CD4-positive, alpha-beta T cell treated with Interleukin-4 for 1 hour (primary cell): Measurements from ENCODE around the gene CFAP119.

Experiments used
- DNase-seq, 2 donors: peaks; one replicate each; pipeline ENCODE4 v3.0.0-alpha.2; 2020 to 2022

CFAP119 gene

DNA sequence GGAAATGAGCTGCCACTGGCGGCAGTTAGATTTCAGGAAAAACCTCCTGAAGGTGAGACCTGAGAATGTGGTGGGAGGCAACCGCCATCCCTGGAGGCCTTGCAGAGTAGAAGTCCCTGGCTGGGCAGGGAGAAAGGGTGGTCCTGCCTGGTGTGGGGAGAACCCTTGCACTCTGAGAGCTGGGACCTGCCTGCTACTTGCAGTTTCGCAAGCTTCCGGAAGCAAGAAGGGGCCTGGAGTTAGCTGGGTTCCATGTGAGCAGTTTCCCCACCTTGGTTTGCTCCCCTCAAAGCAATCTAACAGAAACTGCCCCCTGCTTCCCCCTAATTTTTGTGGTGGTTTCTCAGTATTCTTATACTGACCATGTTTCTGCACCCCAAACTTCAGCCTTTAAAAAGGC lies 18.7 kb upstream of the CFAP119 start:
- DNase-seq: no peak

DNA sequence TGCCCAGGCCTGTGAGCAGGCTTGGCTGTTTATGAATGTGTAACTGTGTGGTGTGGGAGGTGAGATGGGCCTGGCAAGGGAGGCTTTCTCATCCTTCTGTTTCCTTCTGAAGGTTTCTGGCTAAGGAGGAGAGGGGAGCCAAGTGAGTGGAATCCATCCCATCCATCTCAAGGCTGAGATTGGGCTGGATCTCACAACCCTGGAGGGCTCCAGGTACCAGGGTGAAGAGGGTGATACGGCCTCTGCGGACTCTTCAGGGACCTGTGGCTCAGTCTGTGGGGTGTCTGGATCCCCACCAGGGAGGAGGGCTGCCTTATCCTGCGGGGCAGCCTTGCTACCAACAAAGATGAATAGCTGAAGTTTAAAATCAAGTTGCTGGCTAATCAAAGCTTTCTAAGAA lies 18.2 kb upstream of the CFAP119 start:
- no peak for DNase-seq

DNA sequence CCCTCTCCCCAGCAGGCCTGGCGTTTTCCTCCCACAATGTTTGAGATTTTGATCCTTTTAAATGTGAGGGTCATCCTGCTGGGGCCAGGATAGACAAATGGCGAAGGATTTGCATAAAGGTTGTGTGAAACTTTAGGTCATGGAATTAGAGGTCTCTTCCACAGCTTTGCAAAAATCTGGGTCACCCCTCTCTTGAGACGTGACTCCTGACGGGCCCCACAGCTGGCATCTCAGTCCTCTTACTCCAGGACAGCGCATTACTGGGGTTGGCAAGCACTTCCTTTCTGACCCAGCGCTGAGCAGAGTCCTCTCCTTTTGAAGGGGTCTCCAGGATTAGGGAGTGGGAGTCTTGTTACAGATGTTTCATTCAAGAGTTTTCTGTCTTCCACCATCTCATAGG lies 17.7 kb upstream of the CFAP119 start:
- no peak for DNase-seq

DNA sequence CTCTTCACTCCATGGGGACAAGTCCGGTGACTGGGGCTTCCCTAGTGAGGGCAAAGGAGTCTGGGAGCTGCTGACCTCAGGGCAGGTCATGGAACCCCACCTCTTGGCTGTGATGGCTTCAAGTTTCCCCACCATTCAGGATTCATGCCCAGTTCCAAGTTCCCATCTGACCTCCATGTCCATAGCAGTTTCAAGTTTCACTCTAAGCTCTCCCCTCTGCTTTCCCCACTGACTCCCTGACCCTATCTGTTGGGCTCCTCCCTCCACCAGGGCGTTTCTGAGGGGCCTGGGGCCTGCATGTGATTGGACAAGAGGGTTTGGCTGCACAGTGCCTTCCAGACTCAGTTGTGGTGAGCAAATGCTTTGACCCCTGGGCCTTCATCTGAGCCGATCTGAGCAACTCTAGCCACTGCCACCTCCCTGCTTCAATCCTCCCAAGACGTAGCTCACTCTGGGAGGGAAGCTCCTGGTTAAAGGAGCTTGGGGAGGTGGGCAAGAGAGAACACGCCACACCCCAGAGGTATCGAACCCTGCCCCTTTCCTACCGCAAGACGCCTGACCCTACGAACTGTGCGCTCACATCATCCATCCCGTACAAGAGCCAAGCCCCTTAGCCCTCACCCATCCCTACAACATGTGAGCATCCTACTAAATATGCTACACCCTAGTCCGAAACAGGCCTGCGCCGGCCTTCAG lies 16.8 kb upstream of the CFAP119 start:
- DNase-seq: no peak

DNA sequence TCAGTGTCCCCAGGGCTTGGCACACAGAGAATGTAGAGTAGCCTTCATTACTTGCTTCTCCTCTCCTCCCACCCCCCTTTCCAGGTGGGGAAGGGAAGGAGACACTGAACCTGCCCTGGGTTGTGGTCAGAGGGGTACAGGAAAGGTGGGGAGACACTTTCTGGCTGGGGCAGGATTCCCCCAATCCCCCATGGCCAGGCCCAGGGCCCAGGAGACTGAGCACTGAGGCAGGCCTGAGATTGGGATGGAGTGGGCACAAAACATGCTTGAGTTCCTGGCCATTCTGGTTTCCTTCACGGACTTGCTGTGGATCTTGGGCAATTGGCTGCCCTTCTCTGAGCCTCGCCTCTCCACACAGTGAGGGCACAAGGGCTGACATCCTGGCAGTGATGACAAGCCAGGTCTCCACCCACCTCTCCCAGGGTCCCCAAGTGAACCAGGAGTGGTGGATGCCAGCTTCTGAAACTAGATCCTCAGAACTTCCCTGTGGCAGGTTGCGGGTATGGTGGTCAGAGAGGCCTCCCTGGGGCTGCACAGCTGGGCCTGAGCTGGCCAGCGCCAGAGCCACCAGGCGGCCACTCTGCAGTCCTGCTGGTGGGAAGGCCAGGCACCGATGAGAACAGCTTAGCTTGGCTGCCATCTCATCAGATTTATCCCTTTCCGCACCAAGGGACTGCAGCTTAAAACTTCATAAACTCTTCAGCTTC lies 15.9 kb upstream of the CFAP119 start:
- no peak for DNase-seq

DNA sequence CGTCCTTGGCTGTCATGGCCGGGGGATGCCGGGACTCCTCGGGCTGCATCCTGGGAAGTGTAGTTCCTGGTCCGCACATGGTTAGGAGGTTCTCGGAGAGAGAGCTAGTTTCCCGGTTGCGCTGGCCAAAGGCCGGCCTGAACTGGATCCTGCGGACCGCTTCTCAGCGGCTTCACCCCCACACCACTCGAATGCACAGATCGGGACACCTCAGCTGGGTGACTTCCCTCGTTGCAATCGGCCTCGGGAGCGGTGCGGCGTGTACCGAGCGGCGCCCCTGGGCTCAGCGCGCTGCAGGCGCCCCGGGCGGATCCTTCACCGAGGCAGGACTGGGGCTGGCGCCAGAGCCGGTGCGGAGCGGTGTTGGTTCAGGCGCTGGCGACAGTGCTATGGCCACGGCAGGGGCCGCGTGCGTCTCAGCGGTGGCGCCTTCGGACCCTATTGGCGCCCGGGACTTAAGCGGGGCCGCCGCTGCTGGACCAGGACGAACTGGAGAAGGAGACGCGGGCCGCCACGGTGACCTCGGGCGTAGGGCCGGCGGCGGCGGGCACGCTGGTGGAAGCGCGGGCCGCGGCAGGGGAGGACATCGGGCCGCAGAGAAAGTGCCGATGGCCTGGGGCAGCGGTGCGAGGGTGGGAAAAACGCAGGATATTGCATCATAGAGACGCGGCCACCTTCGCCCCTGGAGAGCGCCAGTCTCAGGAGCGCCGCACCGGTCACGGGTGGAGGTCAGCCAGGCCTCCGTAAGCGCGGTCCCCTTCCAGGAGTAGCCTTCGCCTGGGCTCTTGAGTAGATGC lies 13.7 kb upstream of the CFAP119 start:
- DNase-seq: peak; percentile 57 to 63

DNA sequence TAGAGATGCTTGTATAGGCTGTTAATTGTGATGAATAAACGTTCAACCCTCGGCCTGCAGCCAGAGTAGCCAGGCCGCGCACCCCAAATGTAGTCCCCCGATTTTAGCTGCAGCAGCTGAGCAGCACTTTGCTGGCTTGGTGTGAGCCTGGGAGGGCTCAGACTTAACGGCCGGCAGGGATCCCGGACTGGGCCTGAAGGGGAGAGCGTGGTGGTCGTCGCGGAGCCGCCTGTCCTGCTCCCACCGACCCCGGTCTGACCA lies 13.2 kb upstream of the CFAP119 start:
- DNase-seq: no peak

DNA sequence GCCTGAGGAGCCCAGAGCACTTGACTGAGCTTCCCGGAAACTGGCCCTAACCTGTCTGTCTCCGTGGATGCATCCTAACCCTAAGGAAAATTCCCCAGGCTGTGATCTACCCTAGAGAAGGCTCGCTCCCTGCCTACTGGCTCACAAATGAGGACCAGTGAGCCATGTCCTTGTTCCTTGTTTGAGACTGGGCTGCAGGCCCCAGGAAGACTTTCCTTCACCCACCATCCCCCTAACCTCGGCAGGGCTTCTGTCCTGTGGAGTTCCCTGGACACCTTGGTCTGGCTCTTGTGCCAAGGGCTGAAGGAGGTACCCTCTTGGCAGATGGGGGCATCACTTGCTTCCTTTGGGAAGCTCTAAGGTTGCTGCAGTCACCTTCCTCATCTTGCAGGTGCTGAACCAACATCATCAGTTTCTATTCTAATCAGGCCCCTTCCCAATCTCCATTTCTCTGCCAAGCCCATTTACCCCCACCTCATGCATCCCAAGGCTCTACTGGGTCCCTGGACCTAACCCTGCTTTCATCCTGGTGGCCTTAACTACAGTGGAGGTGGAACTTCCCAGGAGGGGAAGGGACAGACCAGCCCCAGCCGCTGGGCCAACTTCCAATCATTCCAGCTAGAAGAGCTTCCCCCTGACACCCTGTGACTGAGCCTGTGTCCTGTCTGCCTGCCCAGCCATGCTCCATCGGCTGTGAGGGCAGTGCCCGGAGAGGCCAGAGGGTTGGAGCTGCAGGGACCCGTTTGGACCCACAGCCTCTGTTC lies 12.7 kb upstream of the CFAP119 start:
- DNase-seq: no peak

DNA sequence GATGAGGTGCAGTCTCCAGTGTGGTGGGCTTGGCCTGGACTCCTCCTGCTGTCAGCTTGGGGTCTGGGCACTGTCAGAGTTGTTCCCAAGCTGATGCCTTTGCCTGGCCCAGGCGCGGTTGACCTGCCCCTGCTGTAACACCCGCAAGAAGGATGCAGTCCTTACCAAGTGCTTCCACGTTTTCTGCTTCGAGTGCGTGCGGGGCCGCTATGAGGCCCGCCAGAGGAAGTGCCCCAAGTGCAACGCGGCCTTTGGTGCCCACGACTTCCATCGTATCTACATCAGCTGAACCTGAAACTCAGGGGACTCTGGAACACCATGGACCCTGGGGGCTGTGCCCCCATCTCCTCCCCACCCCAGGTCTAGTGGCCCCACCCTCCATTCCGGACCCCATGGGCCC lies 12.0 kb upstream of the CFAP119 start:
- no peak for DNase-seq

DNA sequence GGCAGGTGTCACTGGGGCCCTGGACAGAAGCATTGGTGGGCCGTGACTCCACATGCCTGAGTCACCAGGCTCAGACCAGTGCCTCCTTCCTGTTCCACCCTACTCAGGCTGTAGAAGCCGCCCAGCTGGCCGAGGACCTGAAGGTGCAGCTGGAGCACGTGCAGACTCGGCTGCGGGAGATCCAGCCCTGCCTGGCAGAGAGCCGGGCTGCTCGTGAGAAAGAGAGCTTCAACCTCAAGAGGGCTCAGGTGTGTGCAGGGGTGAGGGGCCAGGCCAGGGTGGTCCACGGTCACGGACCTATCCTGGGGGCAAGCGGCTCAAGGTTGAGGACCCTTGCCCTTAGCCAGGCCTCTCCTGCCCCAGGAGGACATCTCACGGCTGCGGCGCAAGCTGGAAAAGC lies 9.9 kb upstream of the CFAP119 start:
- no peak for DNase-seq

DNA sequence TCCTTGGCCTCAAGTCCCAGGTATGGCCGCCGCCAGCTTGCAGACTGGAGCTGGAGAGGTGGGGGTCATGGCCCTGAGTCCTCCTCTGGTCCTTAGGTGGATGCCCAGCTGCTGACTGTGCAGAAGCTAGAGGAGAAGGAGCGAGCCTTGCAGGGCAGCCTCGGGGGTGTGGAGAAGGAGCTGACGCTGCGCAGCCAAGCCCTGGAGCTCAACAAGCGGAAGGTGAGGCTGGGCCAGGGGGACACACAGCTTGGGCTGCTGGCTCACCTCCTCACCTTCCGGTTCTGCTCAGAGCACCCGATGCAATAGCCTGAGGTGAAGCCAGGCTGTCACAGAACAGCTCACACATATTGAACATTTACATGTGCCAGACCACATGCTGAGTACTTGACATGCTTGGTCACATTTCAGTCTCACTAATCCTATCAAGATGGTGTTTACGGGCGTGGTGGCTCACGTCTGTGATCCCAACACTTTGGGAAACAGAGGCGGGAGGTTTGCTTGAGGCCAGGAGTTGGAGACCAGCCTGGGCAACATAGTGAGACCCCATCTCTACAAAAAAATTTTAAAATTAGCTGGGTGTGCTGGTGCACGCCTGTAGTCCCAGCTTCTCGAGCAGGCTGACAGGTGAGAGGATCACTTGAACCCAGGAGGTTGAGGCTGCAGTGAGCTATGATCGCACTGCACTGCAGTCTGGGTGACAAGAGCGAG lies 7.7 kb upstream of the CFAP119 start:
- DNase-seq: no peak

DNA sequence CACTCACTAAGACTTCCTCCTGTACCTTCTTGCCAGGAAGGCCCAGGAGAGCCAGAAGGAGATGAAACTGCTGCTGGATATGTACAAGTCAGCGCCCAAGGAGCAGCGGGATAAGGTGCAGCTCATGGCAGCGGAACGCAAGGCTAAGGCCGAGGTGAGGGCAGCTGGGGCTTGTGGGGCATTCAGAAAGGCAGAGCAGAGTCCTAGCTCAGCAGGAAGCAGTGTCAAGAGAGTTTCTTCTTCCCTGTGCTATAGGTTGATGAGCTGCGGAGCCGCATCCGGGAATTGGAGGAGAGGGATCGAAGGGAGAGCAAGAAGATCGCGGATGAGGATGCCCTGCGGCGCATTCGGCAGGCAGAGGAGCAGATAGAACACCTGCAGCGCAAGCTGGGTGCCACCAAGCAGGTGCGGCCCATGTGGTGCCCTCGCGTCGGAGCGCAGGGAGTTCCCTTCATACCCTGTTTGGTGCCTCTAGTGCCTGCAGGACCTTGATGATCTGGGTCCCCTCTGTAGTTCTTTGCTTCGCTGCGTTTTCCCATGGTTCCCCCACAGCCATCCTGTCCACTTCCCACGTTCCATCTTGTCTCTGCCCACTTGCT lies 6.8 kb upstream of the CFAP119 start:
- no peak for DNase-seq

DNA sequence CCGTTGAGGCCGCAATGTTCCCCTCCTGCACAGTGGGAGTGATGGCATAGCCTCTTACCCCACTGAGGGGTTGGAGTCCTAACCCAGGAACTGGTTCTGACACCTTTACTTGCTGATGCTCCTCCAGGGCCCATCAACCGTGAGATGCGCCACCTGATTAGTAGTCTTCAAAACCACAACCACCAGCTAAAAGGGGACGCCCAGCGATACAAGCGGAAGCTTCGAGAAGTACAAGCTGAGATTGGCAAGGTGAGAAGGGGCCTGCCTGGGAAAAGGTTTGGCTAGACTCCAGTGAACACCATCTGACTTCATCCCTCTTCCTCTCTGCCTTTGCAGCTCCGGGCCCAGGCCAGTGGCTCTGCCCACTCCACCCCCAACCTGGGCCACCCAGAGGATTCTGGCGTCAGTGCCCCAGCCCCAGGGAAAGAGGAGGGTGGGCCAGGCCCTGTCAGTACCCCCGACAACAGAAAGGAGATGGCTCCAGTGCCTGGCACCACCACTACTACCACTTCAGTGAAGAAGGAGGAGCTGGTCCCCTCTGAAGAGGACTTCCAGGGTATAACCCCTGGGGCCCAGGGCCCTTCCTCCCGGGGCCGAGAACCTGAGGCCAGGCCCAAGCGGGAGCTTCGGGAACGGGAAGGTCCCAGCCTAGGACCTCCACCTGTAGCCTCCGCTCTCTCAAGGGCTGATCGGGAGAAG lies 6.1 kb upstream of the CFAP119 start:
- peak; percentile 58 to 61 for DNase-seq

DNA sequence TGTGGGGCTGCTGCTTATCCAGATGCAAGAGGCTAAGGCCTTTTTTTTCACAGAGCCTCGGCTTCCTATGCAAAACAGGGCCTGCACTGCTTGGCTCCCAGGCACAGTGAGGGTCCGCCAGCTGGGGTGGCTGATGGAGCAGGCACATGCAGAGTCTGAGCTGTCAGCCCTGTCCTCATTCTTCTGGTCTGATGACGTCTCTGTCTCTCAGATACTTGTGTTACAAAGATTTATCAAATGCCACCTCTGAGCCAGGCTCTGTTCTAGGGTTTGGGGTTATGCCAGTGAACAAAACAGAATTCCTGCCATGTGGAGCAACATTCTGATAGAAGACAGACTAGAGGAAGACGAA lies 5.0 kb upstream of the CFAP119 start:
- no peak for DNase-seq

DNA sequence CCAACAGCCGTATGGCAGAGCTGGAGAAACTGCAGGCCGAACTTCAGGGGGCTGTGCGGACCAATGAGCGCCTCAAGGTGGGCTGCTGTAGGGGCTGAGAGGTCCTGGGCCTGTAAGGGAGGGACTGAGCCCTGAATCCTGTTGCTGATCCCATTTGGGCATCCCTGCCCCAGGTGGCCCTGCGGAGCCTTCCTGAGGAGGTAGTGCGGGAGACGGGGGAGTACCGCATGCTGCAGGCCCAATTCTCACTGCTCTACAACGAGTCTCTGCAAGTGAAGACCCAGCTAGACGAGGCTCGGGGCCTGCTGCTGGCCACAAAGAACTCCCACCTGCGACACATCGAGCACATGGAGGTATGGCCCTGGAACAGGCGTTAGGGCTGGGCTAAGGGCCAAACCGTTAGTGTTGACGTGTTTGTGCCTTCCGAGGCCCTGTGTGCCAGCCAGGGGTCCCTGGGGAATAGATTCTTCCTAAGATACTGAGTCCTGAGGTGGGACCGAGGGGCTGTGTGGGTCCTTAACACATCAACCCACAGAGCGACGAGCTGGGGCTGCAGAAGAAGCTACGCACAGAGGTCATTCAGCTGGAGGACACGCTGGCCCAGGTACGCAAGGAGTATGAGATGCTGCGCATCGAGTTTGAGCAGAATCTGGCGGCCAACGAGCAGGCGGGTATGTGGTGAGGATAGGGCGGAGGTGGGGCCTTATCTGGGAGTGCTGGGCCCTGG lies 4.5 kb upstream of the CFAP119 start:
- DNase-seq: no peak

DNA sequence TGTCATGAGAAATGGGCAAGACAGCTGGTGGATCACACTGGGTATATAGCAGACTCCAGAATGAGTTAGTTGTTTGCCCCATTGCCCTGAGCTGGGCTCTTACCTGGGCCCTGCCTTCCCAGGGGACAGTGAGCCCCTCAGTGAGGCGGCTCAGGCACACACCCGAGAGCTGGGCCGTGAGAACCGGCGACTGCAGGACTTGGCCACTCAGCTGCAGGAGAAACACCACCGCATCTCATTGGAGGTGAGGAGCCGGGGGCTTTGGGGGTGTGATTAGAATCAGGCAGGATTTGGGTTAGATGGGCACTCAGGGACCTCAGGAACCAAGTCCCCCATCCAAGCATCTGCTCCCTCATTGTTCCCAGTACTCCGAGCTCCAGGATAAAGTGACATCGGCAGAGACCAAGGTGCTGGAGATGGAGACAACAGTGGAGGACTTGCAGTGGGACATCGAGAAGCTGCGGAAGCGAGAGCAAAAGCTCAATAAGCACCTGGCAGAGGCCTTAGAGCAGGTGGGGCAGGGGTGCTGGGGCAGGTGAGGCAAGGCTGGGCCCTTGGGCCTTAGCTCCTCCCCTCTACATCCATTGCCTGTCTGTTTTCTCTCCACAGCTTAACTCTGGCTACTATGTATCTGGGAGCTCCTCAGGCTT lies 3.1 kb upstream of the CFAP119 start:
- no peak for DNase-seq

DNA sequence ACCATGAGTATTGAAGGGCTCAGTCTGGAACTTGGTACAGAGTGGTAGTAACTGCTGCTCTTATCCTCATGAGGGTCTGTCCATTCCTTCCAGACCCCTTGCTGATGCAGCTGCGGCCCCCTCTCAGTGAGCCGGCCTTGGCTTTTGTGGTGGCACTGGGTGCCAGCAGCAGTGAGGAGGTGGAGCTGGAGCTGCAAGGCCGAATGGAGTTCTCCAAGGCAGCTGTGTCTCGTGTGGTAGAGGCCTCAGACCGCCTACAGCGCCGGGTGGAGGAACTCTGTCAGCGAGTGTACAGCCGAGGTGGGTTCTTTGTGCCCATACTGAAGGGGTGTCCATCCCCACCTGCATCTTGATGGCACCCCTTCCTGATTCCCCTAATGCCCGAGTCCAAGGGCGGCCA lies 2.2 kb upstream of the CFAP119 start:
- DNase-seq: no peak

DNA sequence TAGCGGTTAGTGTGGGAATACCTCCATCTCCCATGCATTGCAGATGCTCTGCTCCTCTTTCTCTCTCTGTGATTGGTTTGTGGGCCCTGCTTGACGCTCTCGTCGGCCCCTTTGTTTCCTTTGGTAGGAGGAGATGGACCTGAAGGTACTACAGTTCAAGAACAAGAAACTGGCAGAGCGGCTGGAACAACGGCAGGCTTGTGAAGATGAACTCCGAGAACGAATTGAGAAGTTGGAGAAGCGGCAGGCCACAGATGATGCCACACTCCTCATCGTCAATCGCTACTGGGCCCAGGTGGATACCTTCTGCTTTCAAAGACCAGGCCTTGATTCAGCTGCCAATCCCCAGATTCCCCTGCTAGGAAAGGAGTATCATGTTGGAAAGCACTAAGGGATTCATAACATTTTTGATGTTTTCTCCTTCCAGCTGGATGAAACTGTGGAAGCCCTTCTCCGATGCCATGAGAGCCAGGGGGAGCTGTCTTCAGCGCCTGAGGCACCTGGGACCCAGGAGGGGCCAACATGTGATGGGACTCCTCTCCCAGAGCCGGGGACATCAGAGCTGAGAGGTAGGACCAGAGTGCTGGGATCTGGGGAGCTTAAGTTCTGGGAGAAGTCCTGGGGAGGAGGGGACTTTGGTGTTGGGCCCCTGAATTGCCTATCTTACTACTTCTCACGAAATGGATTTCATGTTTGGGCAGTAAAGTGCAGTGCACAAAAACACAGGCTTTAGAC lies 1.3 kb upstream of the CFAP119 start:
- DNase-seq: no peak

DNA sequence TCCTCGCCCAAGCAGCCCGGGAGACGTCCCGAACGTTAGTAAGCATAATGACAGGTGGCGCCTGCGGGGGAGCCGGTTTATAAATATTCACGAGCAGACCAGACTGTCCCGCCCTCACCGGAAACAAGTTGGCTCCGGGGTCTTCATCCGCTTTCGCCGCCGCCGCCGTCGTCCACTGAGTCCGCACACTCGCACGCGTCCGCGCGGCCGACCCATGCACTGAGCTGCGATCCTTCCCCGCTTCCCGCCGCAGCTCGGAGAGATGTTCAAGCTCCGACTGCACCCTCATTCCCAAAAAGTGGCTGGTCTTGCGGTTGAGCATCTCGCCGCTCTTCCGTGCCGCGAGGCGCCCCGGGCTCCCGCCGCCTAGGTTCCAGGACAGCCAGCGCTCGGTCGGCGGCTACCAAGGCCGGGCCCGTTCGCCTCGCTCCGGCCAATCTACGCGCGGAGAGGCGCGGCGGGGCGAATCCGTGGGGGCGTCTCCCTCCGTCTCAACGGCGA lies 385 bp downstream of the CFAP119 start:
- DNase-seq: peak; percentile 34 to 38
